HG02610 (cell line): ENCODE results near the gene TNFRSF8.
"Not testable (repeated sequence)": the region's sequence is repeated elsewhere in the genome, so short reads cannot be mapped to it uniquely, and the experiment has no call there.

Experiments
- ATAC-seq: cut with Tn5 transposase; IDR thresholded peaks from one replicate; pipeline ENCODE4 v1.9.1; 2021; ENCODE audit warnings: mild to moderate bottlenecking, moderate library complexity; ENCODE audit not compliant: unreplicated experiment

TNFRSF8 gene

GRCh38 chr1:12063141-12064072 is at the start of gene TNFRSF8:
Gene TNFRSF8 (plus strand): TSS chr1:12063303. CDS start chr1:12063599, 296 bp downstream.
- no peak for ATAC-seq

GRCh38 chr1:12014141-12014991 is 48.7 kb upstream of the TNFRSF8 start:
- no peak for ATAC-seq

- ATAC-seq: no peak
These were observed 48.1 kb upstream of the TNFRSF8 start for GRCh38 chr1:12015001-12015491.

- ATAC-seq: no peak
These were observed 47.6 kb upstream of the TNFRSF8 start for GRCh38 chr1:12015499-12015898.

- no peak for ATAC-seq
These were observed 46.9 kb upstream of the TNFRSF8 start for GRCh38 chr1:12016182-12016581.

GRCh38 chr1:12019858-12020509 is 43.1 kb upstream of the TNFRSF8 start:
- ATAC-seq: no peak

GRCh38 chr1:12021616-12022015 is 41.5 kb upstream of the TNFRSF8 start:
- ATAC-seq: no peak

GRCh38 chr1:12022036-12022435 is 41.1 kb upstream of the TNFRSF8 start:
- ATAC-seq: no peak

GRCh38 chr1:12026586-12026985 is 36.5 kb upstream of the TNFRSF8 start:
- no peak for ATAC-seq

GRCh38 chr1:12028248-12028647 is 34.9 kb upstream of the TNFRSF8 start:
- no peak for ATAC-seq

- no peak for ATAC-seq
These were observed 34.1 kb upstream of the TNFRSF8 start for GRCh38 chr1:12028957-12029511.

- ATAC-seq: no peak
These were observed 33.3 kb upstream of the TNFRSF8 start for GRCh38 chr1:12029720-12030339.

GRCh38 chr1:12031039-12031980 is 31.8 kb upstream of the TNFRSF8 start:
- ATAC-seq: no peak

- ATAC-seq: no peak
These were observed 30.9 kb upstream of the TNFRSF8 start for GRCh38 chr1:12032161-12032621.

- ATAC-seq: not testable (repeated sequence)
These were observed 29.7 kb upstream of the TNFRSF8 start for GRCh38 chr1:12033441-12033840.

- no peak for ATAC-seq
These were observed 28.7 kb upstream of the TNFRSF8 start for GRCh38 chr1:12034381-12034801.

GRCh38 chr1:12035312-12035711 is 27.8 kb upstream of the TNFRSF8 start:
- ATAC-seq: no peak

- no peak for ATAC-seq
These were observed 25.4 kb upstream of the TNFRSF8 start for GRCh38 chr1:12037486-12038355.
